Forelimb muscle (tissue), 1 donor: ENCODE data around the gene PRSS48. TPM values are rescaled to one million over a fixed set of nuclear protein-coding genes. Genes with fewer than 3 reads are reported as not detected.
"Not testable (repeated sequence)": the region's sequence is repeated elsewhere in the genome, so short reads cannot be mapped to it uniquely, and the experiment has no call there.

Source experiments
- DNase-seq: peaks from one replicate; pipeline ENCODE4 v3.0.0-alpha.2; 2013; ENCODE audit warnings: low read depth
- polyA plus RNA-seq: library from polyadenylated mRNA; unstranded; fragments of 120-200 nt; gene quantifications from one replicate; pipeline ENCODE4 v1.2.1, GENCODE V29; 2013; ENCODE audit not compliant: insufficient read length

The PRSS48 gene
- polyA plus RNA-seq, result not detected

GRCh38 chr4:151276787-151277562 lies at the start of gene PRSS48:
Gene PRSS48 (plus strand): TSS chr4:151277161. CDS start chr4:151277173, 12 bp downstream.
- no peak for DNase-seq

GRCh38 chr4:151227172-151227571 lies 49.8 kb upstream of the PRSS48 start:
- DNase-seq, result no peak

GRCh38 chr4:151227731-151228130 lies 49.2 kb upstream of the PRSS48 start:
- peak; percentile 91 for DNase-seq

- DNase-seq, result peak; percentile 74
Observed at GRCh38 chr4:151228189-151229119, 48.5 kb upstream of the PRSS48 start.

- DNase-seq, result no peak
Observed at GRCh38 chr4:151231915-151232595, 44.9 kb upstream of the PRSS48 start.

GRCh38 chr4:151233600-151233999 lies 43.4 kb upstream of the PRSS48 start:
- DNase-seq, result no peak

GRCh38 chr4:151235373-151235772 lies 41.6 kb upstream of the PRSS48 start:
- DNase-seq, result not testable (repeated sequence)

GRCh38 chr4:151236036-151236435 lies 40.9 kb upstream of the PRSS48 start:
- no peak for DNase-seq

GRCh38 chr4:151238477-151238876 lies 38.5 kb upstream of the PRSS48 start:
- no peak for DNase-seq

GRCh38 chr4:151239608-151240007 lies 37.4 kb upstream of the PRSS48 start:
- DNase-seq, result no peak

- no peak for DNase-seq
Observed at GRCh38 chr4:151242305-151242704, 34.7 kb upstream of the PRSS48 start.

- no peak for DNase-seq
Observed at GRCh38 chr4:151246742-151247141, 30.2 kb upstream of the PRSS48 start.

- no peak for DNase-seq
Observed at GRCh38 chr4:151247395-151247794, 29.6 kb upstream of the PRSS48 start.

- no peak for DNase-seq
Observed at GRCh38 chr4:151248519-151248918, 28.4 kb upstream of the PRSS48 start.

- no peak for DNase-seq
Observed at GRCh38 chr4:151250706-151251105, 26.3 kb upstream of the PRSS48 start.

GRCh38 chr4:151251603-151252304 lies 25.2 kb upstream of the PRSS48 start:
- no peak for DNase-seq

GRCh38 chr4:151255226-151255625 lies 21.7 kb upstream of the PRSS48 start:
- not testable (repeated sequence) for DNase-seq

GRCh38 chr4:151255680-151256079 lies 21.3 kb upstream of the PRSS48 start:
- not testable (repeated sequence) for DNase-seq

- no peak for DNase-seq
Observed at GRCh38 chr4:151256134-151256533, 20.8 kb upstream of the PRSS48 start.

GRCh38 chr4:151257704-151258103 lies 19.3 kb upstream of the PRSS48 start:
- no peak for DNase-seq

- no peak for DNase-seq
Observed at GRCh38 chr4:151259752-151260151, 17.2 kb upstream of the PRSS48 start.
